Measurements from ENCODE around the gene CD248.
"Not testable (repeated sequence)": the region's sequence is repeated elsewhere in the genome, so short reads cannot be mapped to it uniquely, and the experiment has no call there.

Gene CD248

GRCh38 chr11:66316849-66317251, at the start of gene CD248:
Gene CD248 (minus strand): TSS chr11:66317044. CDS start chr11:66317027, 17 bp downstream.
- no peak for DNase-seq (ENCODE audit: low read depth, low spot score)

GRCh38 chr11:66365711-66366619, 49.1 kb upstream of the CD248 start:
- no peak for DNase-seq (ENCODE audit: low read depth, low spot score)

- DNase-seq (ENCODE audit: low read depth, low spot score) = no peak
Measured at GRCh38 chr11:66365166-66365565, 48.3 kb upstream of the CD248 start.

- DNase-seq (ENCODE audit: low read depth, low spot score) = no peak
Measured at GRCh38 chr11:66363805-66364535, 47.1 kb upstream of the CD248 start.

- DNase-seq (ENCODE audit: low read depth, low spot score) = no peak
Measured at GRCh38 chr11:66363187-66363601, 46.4 kb upstream of the CD248 start.

- DNase-seq (ENCODE audit: low read depth, low spot score) = no peak
Measured at GRCh38 chr11:66362481-66363147, 45.8 kb upstream of the CD248 start.

- no peak for DNase-seq (ENCODE audit: low read depth, low spot score)
Measured at GRCh38 chr11:66361502-66361941, 44.7 kb upstream of the CD248 start.

- no peak for DNase-seq (ENCODE audit: low read depth, low spot score)
Measured at GRCh38 chr11:66360406-66361073, 43.7 kb upstream of the CD248 start.

GRCh38 chr11:66359662-66360087, 42.8 kb upstream of the CD248 start:
- no peak for DNase-seq (ENCODE audit: low read depth, low spot score)

GRCh38 chr11:66350560-66351235, 33.9 kb upstream of the CD248 start:
- DNase-seq (ENCODE audit: low read depth, low spot score) = not testable (repeated sequence)

- DNase-seq (ENCODE audit: low read depth, low spot score) = no peak
Measured at GRCh38 chr11:66349084-66349386, 32.2 kb upstream of the CD248 start.

- peak; percentile 82 for DNase-seq (ENCODE audit: low read depth, low spot score)
Measured at GRCh38 chr11:66347425-66348276, 30.8 kb upstream of the CD248 start, which contains the start of gene B4GAT1. Gene B4GAT1 (minus strand): TSS chr11:66347629. CDS start chr11:66347545, 84 bp downstream.

- no peak for DNase-seq (ENCODE audit: low read depth, low spot score)
Measured at GRCh38 chr11:66346476-66347424, 29.9 kb upstream of the CD248 start.

- no peak for DNase-seq (ENCODE audit: low read depth, low spot score)
Measured at GRCh38 chr11:66345316-66345649, 28.4 kb upstream of the CD248 start.

- peak; percentile 88 for DNase-seq (ENCODE audit: low read depth, low spot score)
Measured at GRCh38 chr11:66344550-66345315, 27.9 kb upstream of the CD248 start, which contains the start of gene BRMS1. Gene BRMS1 (minus strand): TSS chr11:66345104. CDS start chr11:66342234, 2,870 bp downstream.

GRCh38 chr11:66343176-66343575, 26.3 kb upstream of the CD248 start:
- DNase-seq (ENCODE audit: low read depth, low spot score) = no peak

GRCh38 chr11:66341502-66342126, 24.8 kb upstream of the CD248 start:
- no peak for DNase-seq (ENCODE audit: low read depth, low spot score)
